IMR-90 (cell line): ENCODE results near the gene CTBP1. TPM values are rescaled to one million over a fixed set of nuclear protein-coding genes. Genes with fewer than 3 reads are reported as not detected.

Source experiments
- ATAC-seq: fragments of 200-7000 bp; cut with Tn5 transposase; 2 replicates; pipeline ENCODE4 v1.9.1; 2020; ENCODE audit warnings: low read depth, mild to moderate bottlenecking, moderate library complexity
- BruUV-seq: library from RNA; stranded (reverse); fragments of 400-500 nt; replicated peaks from 2 replicates; lab custom pipeline; 2021; lab: Mats Ljungman, UMichigan
- CTCF ChIA-PET: fragments of 300-600 bp; formaldehyde crosslinking; extraction: SDS; loops from one replicate; lab custom pipeline; 2021; ENCODE audit warnings: antibody characterized with exemption; lab: Yijun Ruan, JAX
- POLR2A ChIA-PET: fragments of 300-600 bp; sonication (Branson Sonifier 250); formaldehyde crosslinking; loops from one replicate; lab custom pipeline; 2022; ENCODE audit warnings: antibody characterized with exemption; ENCODE audit not compliant: unreplicated experiment; lab: Charles Lee
- DNase-seq: peaks from one replicate; pipeline ENCODE4 v3.0.0; 2013
- H2AFZ ChIP-seq: replicated peaks from 2 replicates; pipeline ENCODE3; 2013; ENCODE audit warnings: low read length, mild to moderate bottlenecking; ENCODE audit not compliant: poor library complexity
- H2AK5ac ChIP-seq: 2 replicates; pipeline ENCODE4 v1.6.1; 2013; ENCODE audit warnings: low read depth, low read length, inconsistent platforms
- H2AK9ac ChIP-seq: replicated peaks from 2 replicates; pipeline ENCODE3; 2013; ENCODE audit warnings: mild to moderate bottlenecking, low read depth, low read length, moderate library complexity; ENCODE audit not compliant: poor library complexity
- H2BK120ac ChIP-seq: 2 replicates; pipeline ENCODE4 v1.6.1; 2013; ENCODE audit warnings: low read depth, low read length, inconsistent platforms
- H2BK15ac ChIP-seq: 3 replicates; pipeline ENCODE4 v1.6.1; 2013; ENCODE audit warnings: low read depth, low read length, inconsistent platforms
- H2BK20ac ChIP-seq: 2 replicates; pipeline ENCODE4 v1.6.1; 2013; ENCODE audit warnings: low read depth, mild to moderate bottlenecking, inconsistent platforms, low read length, moderate library complexity
- H2BK5ac ChIP-seq: 2 replicates; pipeline ENCODE4 v1.6.1; 2013; ENCODE audit warnings: mild to moderate bottlenecking, low read depth, low read length, inconsistent platforms; ENCODE audit not compliant: poor library complexity, severe bottlenecking
- H3K14ac ChIP-seq: replicated peaks from 2 replicates; pipeline ENCODE4 v1.6.1; 2013; ENCODE audit warnings: low read depth, low read length, inconsistent platforms
- H3K18ac ChIP-seq: 2 replicates; pipeline ENCODE4 v1.6.1; 2013; ENCODE audit warnings: low read depth, low read length, control low read depth
- H3K23ac ChIP-seq: 2 replicates; pipeline ENCODE4 v1.6.1; 2013; ENCODE audit warnings: low read depth, low read length, inconsistent platforms
- H3K27ac ChIP-seq: 2 replicates; pipeline ENCODE4 v1.5.1; 2013; ENCODE audit warnings: mild to moderate bottlenecking, control low read depth, low read length; ENCODE audit not compliant: insufficient read depth
- H3K27me3 ChIP-seq: 2 replicates; pipeline ENCODE4 v1.6.1; 2013; ENCODE audit warnings: low read length; ENCODE audit not compliant: control insufficient read depth, insufficient read depth
- H3K36me3 ChIP-seq: 2 replicates; pipeline ENCODE4 v1.6.1; 2013; ENCODE audit warnings: low read length, mixed read lengths; ENCODE audit not compliant: control insufficient read depth, insufficient read depth
- H3K4ac ChIP-seq: 2 replicates; pipeline ENCODE4 v1.6.1; 2013; ENCODE audit warnings: low read depth, low read length, inconsistent platforms
- H3K4me1 ChIP-seq: 2 replicates; pipeline ENCODE4 v1.6.1; 2013; ENCODE audit warnings: low read length, mixed read lengths; ENCODE audit not compliant: control insufficient read depth, insufficient read depth
- H3K4me2 ChIP-seq: 2 replicates; pipeline ENCODE4 v1.6.1; 2013; ENCODE audit warnings: low read depth, mild to moderate bottlenecking, control low read depth, low read length, moderate library complexity
- H3K4me3 ChIP-seq: 2 replicates; pipeline ENCODE4 v1.5.1; 2013; ENCODE audit warnings: low read depth, mild to moderate bottlenecking, control low read depth, low read length, moderate library complexity; ENCODE audit not compliant: insufficient read depth
- H3K56ac ChIP-seq: 2 replicates; pipeline ENCODE4 v1.6.1; 2013; ENCODE audit warnings: low read length, inconsistent platforms; ENCODE audit not compliant: insufficient read depth; ENCODE audit errors: extremely low read depth
- H3K79me1 ChIP-seq, 2 experiments: 2 replicates each; pipeline ENCODE4 v1.6.1; 2013; ENCODE audit warnings: low read length in 2 of 2, inconsistent platforms in 1 of 2, low read depth in 1 of 2
- H3K9ac ChIP-seq: 2 replicates; pipeline ENCODE4 v1.6.1; 2013; ENCODE audit warnings: low read depth, low read length, control low read depth
- H3K9me1 ChIP-seq: 2 replicates; pipeline ENCODE4 v1.6.1; 2013; ENCODE audit warnings: low read length, inconsistent platforms; ENCODE audit not compliant: insufficient read depth
- H3K9me3 ChIP-seq: 2 replicates; pipeline ENCODE4 v1.6.1; 2013; ENCODE audit warnings: low read length; ENCODE audit not compliant: control insufficient read depth, insufficient read depth
- H4K20me1 ChIP-seq: 2 replicates; pipeline ENCODE4 v1.6.1; 2013; ENCODE audit warnings: low read length, inconsistent platforms; ENCODE audit not compliant: insufficient read depth
- H4K5ac ChIP-seq: 2 replicates; pipeline ENCODE4 v1.6.1; 2013; ENCODE audit warnings: mild to moderate bottlenecking, low read depth, low read length, control low read depth
- H4K8ac ChIP-seq, 2 experiments: 2 replicates each; pipeline ENCODE4 v1.6.1; 2013; ENCODE audit warnings: low read depth in 2 of 2, low read length in 2 of 2, control low read depth in 1 of 2, inconsistent platforms in 1 of 2
- H4K91ac ChIP-seq: 2 replicates; pipeline ENCODE4 v1.6.1; 2013; ENCODE audit warnings: low read depth, low read length, inconsistent platforms; ENCODE audit not compliant: insufficient read depth
- CEBPB ChIP-seq: IDR thresholded peaks from 2 replicates; pipeline ENCODE4 v1.6.1; 2012; ENCODE audit warnings: low read depth, low read length, improper control_type of control experiment
- MAZ ChIP-seq: IDR thresholded peaks from 2 replicates; pipeline ENCODE4 v1.6.1; 2012; ENCODE audit warnings: low read depth, mild to moderate bottlenecking, low read length, improper control_type of control experiment, moderate library complexity, borderline replicate concordance
- NFE2L2 ChIP-seq: fragments of 150-350 bp; IDR thresholded peaks from 2 replicates; pipeline ENCODE4 v1.6.1; 2016; ENCODE audit warnings: low read depth, mild to moderate bottlenecking, low read length
- RCOR1 ChIP-seq: IDR thresholded peaks from 2 replicates; pipeline ENCODE4 v1.6.1; 2012; ENCODE audit warnings: mild to moderate bottlenecking, low read length, improper control_type of control experiment; ENCODE audit not compliant: insufficient replicate concordance
- RFX5 ChIP-seq: IDR thresholded peaks from 2 replicates; pipeline ENCODE4 v1.8.0; 2012; ENCODE audit warnings: low read depth, mild to moderate bottlenecking, low read length, moderate library complexity
- WGBS, 2 experiments: methylation state at CpG; one replicate each; pipeline versions ENCODE4 v1.1.5 to v1.1.7; 2013; ENCODE audit warnings: missing lambda C conversion rate in 2 of 2; ENCODE audit not compliant: insufficient read length in 1 of 2; ENCODE audit errors: extremely low coverage in 2 of 2; 5-methylcytosine and 5-hydroxymethylcytosine counted together
- dilution Hi-C: fragments of 300-500 bp; cut with HindIII; formaldehyde crosslinking; loops from one replicate; pipeline ENCODE4 v1.14.3; 2018; ENCODE audit warnings: low sequenced_read_pairs; ENCODE audit not compliant: unreplicated experiment
- in situ Hi-C: fragments of 300-500 bp; cut with MboI; formaldehyde crosslinking; loops from 3 replicates; pipeline ENCODE4 v1.14.3; 2019; ENCODE audit warnings: low sequenced_read_pairs, inconsistent platforms, mixed read lengths
- intact Hi-C: fragments of 100-400 bp; cut with micrococcal nuclease; formaldehyde crosslinking; loops from 2 replicates; pipeline ENCODE4 v1.10.0; 2022
- polyA plus RNA-seq, 3 experiments: library from polyadenylated mRNA; depleted of rRNA; stranded (reverse); fragments of >200 nt; gene quantifications; 2 replicates each; pipeline ENCODE4 v1.2.3, GENCODE V29; 2012; ENCODE audit warnings: low replicate concordance in 1 of 3
- total RNA-seq: library from RNA; depleted of rRNA; stranded (reverse); fragments of >200 nt; gene quantifications from 2 replicates; pipeline ENCODE4 v1.2.3, GENCODE V29; 2012

The CTBP1 gene
- total and polyA plus RNA-seq, 2 of the 4 experiments (the other 2 are of a cell fraction) = 147 to 212 TPM

GRCh38 chr4:1172971-1173757, 75.8 kb downstream of the CTBP1 start:
- H3K14ac ChIP-seq = peak overlapping the region; percentile 77
- H2BK15ac ChIP-seq = no peak overlapping the region
- no peaks in the 10 kb centered on the region; a peak in 1 of 4 replicates for H3K79me1 ChIP-seq
- intact Hi-C loops (loop anchor here (2.0 kb wide), 1 partner anchor 36 kb away; no protein-coding TSS in a partner anchor), in situ Hi-C loops (loop anchor here (25.0 kb wide), 1 partner anchor 464 kb away; no protein-coding TSS in a partner anchor), dilution Hi-C loops (no loop called here)
- H3K36me3 ChIP-seq = peaks cover 22% of the 10 kb centered on the region; the same call in 1 of the 2 replicates
- H3K9ac ChIP-seq = peak overlapping the region; percentile 3; the same call in 1 of the 2 replicates
- no peak overlapping the region for H3K23ac ChIP-seq
- peak overlapping the region; percentile 70 for H4K91ac ChIP-seq
- peak overlapping the region; percentile 16 for H2AFZ ChIP-seq
- CTCF ChIA-PET = interaction anchor here (0.9 to 1.1 kb wide), 4 partner anchors 15 to 95 kb away, joined by 3 to 5 read pairs (median 3); no protein-coding TSS in a partner anchor
- H3K4me2 ChIP-seq = no peak overlapping the region; the same call in 1 of the 2 replicates
- no peak overlapping the region for H3K4me3 ChIP-seq
- peak overlapping the region; percentile 75; the same call in 1 of the 2 replicates for H2BK20ac ChIP-seq
- H2BK5ac ChIP-seq = peak overlapping the region; percentile 48
- H2AK5ac ChIP-seq = peak overlapping the region; percentile 75
- peak overlapping the region; percentile 80 for H3K27ac ChIP-seq
- peak; percentile 83 for ATAC-seq
- peak overlapping the region; percentile 88 for H4K5ac ChIP-seq
- no peaks in the 10 kb centered on the region for H3K27me3 ChIP-seq
- peaks cover 3% of the 10 kb centered on the region; the same call in 1 of the 2 replicates for H3K9me1 ChIP-seq
- no TSS peak for BruUV-seq
- no peak for TF ChIP-seq RFX5
- peak; percentile 91 for TF ChIP-seq CEBPB
- no peak for TF ChIP-seq NFE2L2
- no peak for TF ChIP-seq MAZ
- no peak for TF ChIP-seq RCOR1
- H3K4me1 ChIP-seq = peaks cover 23% of the 10 kb centered on the region
- peak overlapping the region; percentile 25 for H2AK9ac ChIP-seq
- H4K8ac ChIP-seq = peak overlapping the region in 1 of 2 experiments; percentile 41; a peak in 1 of 4 replicates
- no peaks in the 10 kb centered on the region for H4K20me1 ChIP-seq
- POLR2A ChIA-PET = interaction anchor here (0.6 to 1.6 kb wide), 2 partner anchors 27 to 29 kb away, joined by 3 to 10 read pairs; no protein-coding TSS in a partner anchor
- peak overlapping the region; percentile 71 for H3K4ac ChIP-seq
- peak overlapping the region; percentile 51 for H3K18ac ChIP-seq
- DNase-seq = peak; percentile 78
- H3K9me3 ChIP-seq = no peaks in the 10 kb centered on the region
- no peak overlapping the region for H3K56ac ChIP-seq
- H2BK120ac ChIP-seq = peak overlapping the region; percentile 69
- 70% methylated on average over 8 of the region's 20 CpGs; no CpG with 5 or more reads in 1 of the 2 experiments for WGBS, 2 experiments
